PC-9 (cell line): Measurements from ENCODE around the gene GJD2. TPM values are rescaled to one million over a fixed set of nuclear protein-coding genes. Genes with fewer than 3 reads are reported as not detected.

Source experiments
- BruUV-seq: library from RNA; stranded (reverse); fragments of 400-500 nt; replicated peaks from 2 replicates; lab custom pipeline; 2021; lab: Mats Ljungman, UMichigan
- CTCF ChIA-PET: fragments of 300-600 bp; sonication (Branson Sonifier 250); formaldehyde crosslinking; loops from one replicate; lab custom pipeline; 2022; ENCODE audit warnings: antibody characterized with exemption; lab: Charles Lee
- POLR2A ChIA-PET: fragments of 300-600 bp; sonication (Branson Sonifier 250); formaldehyde crosslinking; loops from one replicate; lab custom pipeline; 2022; ENCODE audit warnings: antibody characterized with exemption; ENCODE audit not compliant: unreplicated experiment; lab: Charles Lee
- DNase-seq, 2 experiments: peaks; one replicate each; pipeline versions ENCODE4 v3.0.0 to v3.0.0-alpha.2; 2015 to 2022; ENCODE audit warnings: mixed read lengths in 1 of 2
- H2AFZ ChIP-seq: fragments of 200-600 bp; sonication (generic); 2 replicates; pipeline ENCODE4 v1.8.1; 2017; ENCODE audit warnings: antibody characterized with exemption
- H3F3A ChIP-seq: fragments of 200-600 bp; sonication (generic); 2 replicates; pipeline ENCODE4 v1.8.1; 2017; ENCODE audit warnings: antibody characterized with exemption, mild to moderate bottlenecking, low read depth; ENCODE audit not compliant: insufficient read depth
- H3K27ac ChIP-seq: fragments of 200-600 bp; sonication (generic); 2 replicates; pipeline ENCODE4 v1.6.1; 2016; ENCODE audit warnings: mixed run types
- H3K27me3 ChIP-seq: fragments of 200-600 bp; sonication (generic); 2 replicates; pipeline ENCODE4 v1.6.1; 2016; ENCODE audit warnings: low read depth, mixed run types; ENCODE audit not compliant: insufficient read depth
- H3K36me3 ChIP-seq: fragments of 200-600 bp; sonication (generic); 2 replicates; pipeline ENCODE4 v1.6.1; 2016; ENCODE audit warnings: low read depth, mixed run types
- H3K4me1 ChIP-seq: fragments of 200-600 bp; sonication (generic); replicated peaks from 2 replicates; pipeline ENCODE4 v1.6.1; 2016; ENCODE audit warnings: mixed run types; ENCODE audit not compliant: insufficient read depth
- H3K4me2 ChIP-seq: fragments of 200-600 bp; sonication (generic); 2 replicates; pipeline ENCODE4 v1.6.1; 2017; ENCODE audit warnings: mixed run types
- H3K4me3 ChIP-seq: fragments of 200-600 bp; sonication (generic); 2 replicates; pipeline ENCODE4 v1.6.1; 2016; ENCODE audit warnings: mixed run types
- H3K79me2 ChIP-seq: fragments of 200-600 bp; sonication (generic); 2 replicates; pipeline ENCODE4 v1.6.1; 2017; ENCODE audit warnings: low read depth, mixed run types
- H3K9me2 ChIP-seq: fragments of 200-600 bp; sonication (generic); 2 replicates; pipeline ENCODE4 v1.8.1; 2017; ENCODE audit warnings: mild to moderate bottlenecking; ENCODE audit not compliant: insufficient read depth
- H3K9me3 ChIP-seq: fragments of 200-600 bp; sonication (generic); 2 replicates; pipeline ENCODE4 v1.8.1; 2016; ENCODE audit warnings: low read depth; ENCODE audit not compliant: insufficient read depth
- H4K20me1 ChIP-seq: fragments of 200-600 bp; sonication (generic); 2 replicates; pipeline ENCODE4 v1.8.1; 2017; ENCODE audit not compliant: insufficient read depth
- CTCF ChIP-seq: fragments of 200-600 bp; sonication (generic); conservative IDR thresholded peaks from 2 replicates; pipeline ENCODE4 v1.6.1; 2017; ENCODE audit warnings: mixed run types, antibody characterized with exemption, mild to moderate bottlenecking, moderate library complexity
- EZH2 ChIP-seq: fragments of 200-600 bp; sonication (generic); IDR thresholded peaks from 2 replicates; pipeline ENCODE4 v1.8.0; 2017; ENCODE audit warnings: antibody characterized with exemption, low read depth
- intact Hi-C: fragments of 100-400 bp; cut with micrococcal nuclease; formaldehyde crosslinking; loops from one replicate; pipeline ENCODE4 v1.10.0; 2022; ENCODE audit not compliant: unreplicated experiment
- total RNA-seq: library from RNA; stranded (reverse); gene quantifications from 2 replicates; pipeline ENCODE4 v1.2.3, GENCODE V29; 2021

GJD2 gene
- total RNA-seq, 1 experiment from 2014 or later: not detected

DNA sequence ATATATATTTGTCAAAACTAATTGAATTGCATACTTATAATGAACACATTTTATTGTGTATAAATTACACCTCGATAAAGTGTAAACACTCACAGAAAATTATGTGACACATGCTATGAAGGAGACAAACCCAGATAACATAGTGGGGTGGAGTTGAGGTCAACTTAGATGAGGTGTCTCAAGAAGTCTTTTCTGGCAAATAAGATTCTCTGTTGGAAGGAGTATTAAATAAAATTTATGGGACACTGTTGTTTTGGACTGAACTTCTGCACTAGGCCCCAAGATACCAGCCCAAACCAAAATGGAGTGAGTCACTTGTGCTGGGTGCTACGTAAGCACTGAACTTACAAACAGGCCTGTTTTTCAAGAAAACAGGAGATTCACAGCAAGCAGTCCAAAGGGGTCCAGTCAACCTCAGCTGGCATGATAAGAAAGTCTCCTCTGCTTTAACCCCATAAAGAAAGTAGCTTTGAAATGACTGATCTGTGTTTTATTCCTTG is 21.9 kb upstream of the GJD2 start:
- Histone ChIP-seq H3K9me2 (no peaks in the 10 kb centered on the region), H4K20me1 (no peaks in the 10 kb centered on the region), H3K36me3 (no peaks in the 10 kb centered on the region), H3F3A (no peaks in the 10 kb centered on the region), H3K27ac (no peak overlapping the region), H2AFZ (no peak overlapping the region), H3K9me3 (no peaks in the 10 kb centered on the region), H3K79me2 (no peaks in the 10 kb centered on the region), H3K4me1 (no peaks in the 10 kb centered on the region), H3K27me3 (peaks cover 14% of the 10 kb centered on the region), H3K4me2 (no peak overlapping the region), H3K4me3 (no peak overlapping the region)
- ChIA-PET CTCF (no interaction called here), POLR2A (no interaction called here)
- no TSS peak for BruUV-seq
- intact Hi-C loops: no loop called here
- no peak for DNase-seq
- TF ChIP-seq EZH2 (no peak), CTCF (no peak)

GRCh38 chr15:34773917-34774316 is 19.1 kb upstream of the GJD2 start:
- Histone ChIP-seq H4K20me1 (no peaks in the 10 kb centered on the region), H3F3A (no peaks in the 10 kb centered on the region), H3K79me2 (no peaks in the 10 kb centered on the region), H3K4me2 (no peak overlapping the region), H3K4me1 (no peaks in the 10 kb centered on the region), H2AFZ (no peak overlapping the region), H3K4me3 (no peak overlapping the region), H3K27ac (no peak overlapping the region), H3K9me3 (no peaks in the 10 kb centered on the region), H3K9me2 (no peaks in the 10 kb centered on the region), H3K36me3 (no peaks in the 10 kb centered on the region), H3K27me3 (peaks cover 34% of the 10 kb centered on the region)
- ChIA-PET POLR2A (no interaction called here), CTCF (no interaction called here)
- TF ChIP-seq EZH2 (no peak), CTCF (no peak)
- no peak for DNase-seq
- intact Hi-C loops: no loop called here
- no TSS peak for BruUV-seq

DNA sequence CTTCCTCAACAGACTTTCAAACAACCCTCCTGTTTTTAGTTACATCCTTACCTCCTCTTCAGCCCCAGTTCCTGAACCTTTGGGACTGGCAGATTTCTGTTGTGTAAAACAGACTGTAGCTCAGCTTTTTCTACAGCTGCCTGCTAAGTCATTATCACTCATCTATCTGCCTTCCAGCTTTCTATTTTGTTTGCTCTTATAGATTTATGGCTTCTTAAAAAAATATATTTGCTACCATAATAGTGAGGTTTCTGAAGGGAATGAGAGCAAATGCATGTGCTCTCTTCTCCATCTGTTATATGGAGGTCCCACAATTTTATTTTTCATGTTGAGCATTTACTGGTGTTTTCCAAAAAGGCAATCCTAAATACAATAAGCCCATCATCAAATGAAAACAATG is 18.2 kb upstream of the GJD2 start:
- Histone ChIP-seq H3K27me3 (peaks cover 34% of the 10 kb centered on the region), H3K27ac (no peak overlapping the region), H3K9me3 (no peaks in the 10 kb centered on the region), H3K4me1 (no peaks in the 10 kb centered on the region), H3F3A (no peaks in the 10 kb centered on the region), H3K9me2 (no peaks in the 10 kb centered on the region), H3K79me2 (no peaks in the 10 kb centered on the region), H3K4me2 (no peak overlapping the region), H4K20me1 (no peaks in the 10 kb centered on the region), H3K4me3 (no peak overlapping the region), H3K36me3 (no peaks in the 10 kb centered on the region), H2AFZ (no peak overlapping the region)
- no peak for TF ChIP-seq CTCF
- TF ChIP-seq EZH2: no peak
- ChIA-PET CTCF (no interaction called here), POLR2A (no interaction called here)
- DNase-seq: no peak
- intact Hi-C loops: no loop called here
- BruUV-seq: no TSS peak
